Measurements from ENCODE around the gene GPR141.

DNA sequence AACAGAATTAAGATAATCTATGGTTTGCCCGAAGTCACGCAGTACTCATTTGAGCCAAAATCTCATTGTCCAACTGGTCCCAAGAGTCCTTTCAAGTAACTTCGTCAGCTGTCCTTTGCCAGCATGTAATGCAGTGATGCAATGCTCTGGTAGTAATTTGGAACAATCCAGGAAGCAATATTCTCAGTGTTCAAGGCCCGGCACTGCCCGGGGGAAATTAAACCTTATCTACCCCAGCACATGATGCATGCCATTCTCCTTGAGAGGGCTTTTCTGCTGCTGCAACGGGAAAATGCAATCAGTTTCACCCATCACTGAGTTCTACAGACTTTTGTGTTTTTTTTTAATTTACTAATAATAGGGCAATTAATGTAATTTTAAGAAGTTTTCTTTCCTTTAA is 87.3 kb downstream of the GPR141 start:
- TF ChIP-seq CTCF (conservative IDR thresholded peaks at IDR 0.05; ENCODE audit: low read length), result no peak
- no peak for TF ChIP-seq EZH2phosphoT487 (IDR thresholded peaks at IDR 0.05; ENCODE audit: borderline replicate concordance)
